Spleen (tissue), 7 donors: ENCODE results near the gene SEC14L1.

ENCODE experiments used
- POLR2A ChIP-seq, 3 donors: fragments of 450-650 bp; IDR thresholded peaks; one replicate each; pipeline ENCODE4 v1.5.1; 2017; ENCODE audit warnings: antibody characterized with exemption in 3 of 3, mild to moderate bottlenecking in 1 of 3
- POLR2AphosphoS5 ChIP-seq, 3 donors: sonication (generic); formaldehyde crosslinking; IDR thresholded peaks; one replicate each; pipeline ENCODE4 v1.5.1; 2017; ENCODE audit warnings: antibody characterized with exemption in 3 of 3
- TF ChIP-seq, protein P1 (sequence below), 11 experiments: fragments of 200-600 bp in 7 of 11; fragments of 450-650 bp in 4 of 11; sonication (generic) in 4 of 11; IDR thresholded peaks in 8 of 11; conservative IDR thresholded peaks in 3 of 11; 1 replicate in 7 of 11; 2 replicates in 4 of 11; pipeline versions ENCODE4 v1.4.0 to v1.8.0; 2016 to 2021; ENCODE audit warnings: antibody characterized with exemption in 11 of 11, inconsistent platforms in 4 of 11, mild to moderate bottlenecking in 1 of 11
- donor health status: DM: no; HTN: no; CAD: no; lungs with moderate emphysema.
- donor health status: DM: no; HTN: no; CAD: no.
- donor health status: DM: no; HTN: no; CAD: no.

DNA sequence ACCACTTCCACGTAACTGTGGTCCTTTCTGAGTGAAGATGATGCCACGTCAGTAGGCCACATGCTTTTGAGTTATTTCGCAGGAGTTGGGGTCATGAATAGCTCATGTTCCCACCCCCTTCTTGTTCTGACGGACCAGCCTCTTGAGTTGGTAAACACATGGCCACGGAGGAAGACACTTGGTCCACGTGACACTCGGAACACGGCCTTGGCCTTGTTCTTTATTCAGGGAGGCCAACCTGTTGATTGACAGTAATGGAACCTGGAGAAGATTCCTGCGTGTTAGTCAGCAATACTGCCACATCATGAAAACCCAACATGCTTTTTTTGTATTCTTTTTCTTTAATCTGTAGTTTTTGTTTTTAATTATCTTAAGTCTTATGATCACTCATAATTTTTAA, 56.3 kb downstream of the SEC14L1 start:
- TF ChIP-seq POLR2A (IDR thresholded peaks at IDR 0.05) (no peak), POLR2AphosphoS5 (IDR thresholded peaks at IDR 0.05) (peak in 1 of 3 donors; percentile 44)
- TF ChIP-seq, protein P1, sequence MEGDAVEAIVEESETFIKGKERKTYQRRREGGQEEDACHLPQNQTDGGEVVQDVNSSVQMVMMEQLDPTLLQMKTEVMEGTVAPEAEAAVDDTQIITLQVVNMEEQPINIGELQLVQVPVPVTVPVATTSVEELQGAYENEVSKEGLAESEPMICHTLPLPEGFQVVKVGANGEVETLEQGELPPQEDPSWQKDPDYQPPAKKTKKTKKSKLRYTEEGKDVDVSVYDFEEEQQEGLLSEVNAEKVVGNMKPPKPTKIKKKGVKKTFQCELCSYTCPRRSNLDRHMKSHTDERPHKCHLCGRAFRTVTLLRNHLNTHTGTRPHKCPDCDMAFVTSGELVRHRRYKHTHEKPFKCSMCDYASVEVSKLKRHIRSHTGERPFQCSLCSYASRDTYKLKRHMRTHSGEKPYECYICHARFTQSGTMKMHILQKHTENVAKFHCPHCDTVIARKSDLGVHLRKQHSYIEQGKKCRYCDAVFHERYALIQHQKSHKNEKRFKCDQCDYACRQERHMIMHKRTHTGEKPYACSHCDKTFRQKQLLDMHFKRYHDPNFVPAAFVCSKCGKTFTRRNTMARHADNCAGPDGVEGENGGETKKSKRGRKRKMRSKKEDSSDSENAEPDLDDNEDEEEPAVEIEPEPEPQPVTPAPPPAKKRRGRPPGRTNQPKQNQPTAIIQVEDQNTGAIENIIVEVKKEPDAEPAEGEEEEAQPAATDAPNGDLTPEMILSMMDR (IDR thresholded peaks at IDR 0.05 in 8 of 11, conservative IDR thresholded peaks at IDR 0.05 in 3 of 11): no peak
